ENCODE results near the gene PTRHD1.
A peak's percentile ranks its signal among the peaks of the same experiment; 100 is the strongest.

DNA sequence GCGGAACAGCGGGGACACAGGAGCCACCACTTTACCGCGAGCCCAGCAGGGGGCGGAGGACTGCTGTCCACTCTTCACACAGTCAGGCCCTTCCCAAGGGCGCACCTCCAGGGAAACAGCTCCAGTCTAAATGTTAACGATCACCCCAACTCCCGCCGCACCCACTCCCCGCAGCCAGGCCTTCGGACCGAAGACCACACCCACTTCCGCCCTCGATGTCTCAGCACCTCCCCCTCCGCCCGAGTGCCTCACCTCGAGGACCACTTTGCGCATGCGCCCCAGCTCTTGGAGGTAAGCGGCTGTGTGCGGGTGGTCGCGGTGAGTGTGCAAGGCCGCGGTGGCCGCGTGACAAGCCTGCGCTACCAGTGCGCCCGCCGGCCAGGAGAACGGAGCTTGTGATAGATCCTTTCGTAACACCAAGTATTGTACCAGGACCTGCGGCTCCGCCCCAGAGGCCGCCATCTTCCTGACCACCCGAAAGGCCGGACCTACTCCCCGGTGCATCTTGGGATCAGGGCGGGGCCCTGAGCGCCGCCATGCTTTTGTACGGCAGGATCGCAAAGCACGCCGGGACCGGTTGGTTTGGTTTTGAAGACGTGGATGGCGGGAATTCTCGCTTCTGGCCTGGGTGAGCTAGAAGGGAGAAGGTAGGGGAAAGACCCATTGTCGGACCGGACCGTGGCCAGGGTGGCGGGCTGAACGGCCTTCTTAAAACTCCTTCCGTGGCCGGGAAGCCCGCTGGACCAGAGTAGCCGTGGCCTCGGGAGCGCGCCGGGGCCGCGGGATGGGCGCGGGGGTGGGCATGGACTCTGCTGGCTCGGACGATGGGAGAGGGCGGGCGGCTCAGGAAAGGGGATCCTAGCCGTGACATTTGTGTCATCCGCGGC lies at the start of gene PTRHD1, which contains the start of gene CENPO:
- TF ChIP-seq, protein P1, sequence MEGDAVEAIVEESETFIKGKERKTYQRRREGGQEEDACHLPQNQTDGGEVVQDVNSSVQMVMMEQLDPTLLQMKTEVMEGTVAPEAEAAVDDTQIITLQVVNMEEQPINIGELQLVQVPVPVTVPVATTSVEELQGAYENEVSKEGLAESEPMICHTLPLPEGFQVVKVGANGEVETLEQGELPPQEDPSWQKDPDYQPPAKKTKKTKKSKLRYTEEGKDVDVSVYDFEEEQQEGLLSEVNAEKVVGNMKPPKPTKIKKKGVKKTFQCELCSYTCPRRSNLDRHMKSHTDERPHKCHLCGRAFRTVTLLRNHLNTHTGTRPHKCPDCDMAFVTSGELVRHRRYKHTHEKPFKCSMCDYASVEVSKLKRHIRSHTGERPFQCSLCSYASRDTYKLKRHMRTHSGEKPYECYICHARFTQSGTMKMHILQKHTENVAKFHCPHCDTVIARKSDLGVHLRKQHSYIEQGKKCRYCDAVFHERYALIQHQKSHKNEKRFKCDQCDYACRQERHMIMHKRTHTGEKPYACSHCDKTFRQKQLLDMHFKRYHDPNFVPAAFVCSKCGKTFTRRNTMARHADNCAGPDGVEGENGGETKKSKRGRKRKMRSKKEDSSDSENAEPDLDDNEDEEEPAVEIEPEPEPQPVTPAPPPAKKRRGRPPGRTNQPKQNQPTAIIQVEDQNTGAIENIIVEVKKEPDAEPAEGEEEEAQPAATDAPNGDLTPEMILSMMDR (IDR thresholded peaks at IDR 0.05), result peak; percentile 26 to 78 (median 63)
- peak in 3 of 4 donors; percentile 32 to 70 (median 33) for TF ChIP-seq POLR2A (IDR thresholded peaks at IDR 0.05)

All from esophagus squamous epithelium (tissue), 4 donors.